Esophagus mucosa (tissue), 1 donor: ENCODE measurements around the gene MYO5B. TPM values are rescaled to one million over a fixed set of nuclear protein-coding genes. Genes with fewer than 3 reads are reported as not detected.

Experiments
- ATAC-seq: fragments of 200-7000 bp; cut with Tn5 transposase; one replicate; pipeline ENCODE4 v1.9.1; 2020
- total RNA-seq: library from RNA; stranded (reverse); gene quantifications from one replicate; pipeline ENCODE4 v1.2.4, GENCODE V29; 2023
- donor health status: DM: yes; HTN: yes; CAD: no.

Gene MYO5B
- total RNA-seq, 1 donor from 2014 or later, result 29.6 TPM

DNA sequence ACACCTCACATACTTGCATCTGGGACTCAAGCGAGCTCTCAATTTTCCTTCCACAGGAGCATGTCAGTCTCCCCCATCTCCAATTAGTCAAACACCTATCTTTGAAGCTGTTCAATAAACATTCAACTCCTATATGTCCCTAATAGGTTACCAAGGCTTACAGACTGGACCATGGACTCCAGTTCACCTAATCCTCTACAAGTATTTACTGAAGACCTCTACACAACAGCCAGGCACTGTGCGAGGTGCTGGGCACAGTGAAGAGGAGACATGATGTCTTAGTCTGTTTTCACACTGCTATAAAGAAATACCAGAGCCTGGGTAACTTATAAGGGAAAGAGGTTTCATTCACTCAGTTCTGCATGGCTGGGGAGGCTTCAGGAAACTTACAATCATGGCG is 129.9 kb downstream of the MYO5B start:
- no peak for ATAC-seq

DNA sequence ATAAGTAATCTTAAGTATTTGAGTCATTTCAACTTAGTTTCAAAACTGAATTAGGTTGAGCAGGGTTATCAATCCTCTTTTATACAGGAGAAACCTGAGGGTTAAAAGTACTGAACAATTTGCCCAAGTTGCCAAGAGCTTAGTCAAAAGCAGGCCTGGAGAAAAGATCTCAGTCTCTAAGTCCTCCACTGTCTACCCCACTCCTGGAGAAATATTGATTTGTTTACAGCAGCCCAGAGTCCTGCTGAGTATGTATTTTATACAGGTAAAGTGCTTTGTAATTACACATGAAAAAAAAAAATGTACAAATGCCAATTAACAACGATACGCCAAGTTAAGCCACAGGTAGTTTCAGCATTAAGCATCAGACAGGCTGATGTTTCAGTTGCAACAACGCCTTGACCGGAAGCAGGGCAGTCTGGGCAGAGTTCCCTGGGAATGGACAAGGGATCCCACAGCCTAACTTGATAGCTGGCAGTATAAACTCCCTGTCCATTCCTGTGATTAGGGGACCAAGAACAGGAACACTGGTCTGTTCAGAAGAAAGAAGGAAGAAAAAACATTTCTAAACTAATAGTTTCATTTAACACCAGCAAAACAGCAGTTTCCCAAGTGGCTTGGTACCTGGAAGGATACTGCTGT is 132.9 kb downstream of the MYO5B start:
- ATAC-seq, result no peak

GRCh38 chr18:50060822-50061221 is 134.1 kb downstream of the MYO5B start:
- ATAC-seq, result no peak

DNA sequence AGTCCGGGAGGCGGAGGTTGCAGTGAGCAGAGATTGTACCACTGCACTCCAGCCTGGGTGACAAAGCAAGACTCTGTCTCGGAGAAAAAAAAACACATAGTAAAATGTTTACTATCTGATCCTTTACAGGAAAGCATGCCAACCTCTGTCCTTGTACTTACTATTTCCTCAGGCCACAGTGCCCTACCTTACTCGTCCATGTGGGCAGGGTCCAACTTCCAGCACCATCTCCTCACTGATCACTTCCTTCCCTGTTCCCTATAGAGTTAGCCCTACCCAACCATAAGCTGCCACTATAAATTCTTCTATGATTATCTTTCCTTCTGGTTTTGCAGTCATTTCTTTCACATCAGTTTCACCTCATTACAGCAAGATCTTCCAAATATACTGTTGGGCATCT is 136.2 kb downstream of the MYO5B start:
- ATAC-seq, result no peak

GRCh38 chr18:50057009-50057408 is 137.9 kb downstream of the MYO5B start:
- ATAC-seq, result no peak

DNA sequence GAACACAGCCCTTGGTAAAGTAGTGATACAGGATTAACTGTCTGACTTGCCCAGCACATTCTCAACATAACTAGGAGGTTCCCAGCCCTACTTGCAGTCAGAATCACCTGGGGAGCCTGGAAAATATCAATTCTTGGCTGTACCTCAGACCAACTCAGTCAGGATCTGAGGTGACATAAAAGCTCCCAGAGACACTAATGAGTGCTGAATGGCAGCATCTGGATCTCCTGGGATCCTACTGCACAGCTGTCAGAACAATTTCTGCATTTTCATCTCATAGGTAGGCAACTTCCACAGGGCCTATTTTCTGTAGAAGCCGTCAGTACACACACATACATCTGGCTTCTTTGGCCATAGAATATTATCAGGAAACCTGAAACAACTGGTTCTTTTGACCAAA is 138.8 kb downstream of the MYO5B start:
- no peak for ATAC-seq

DNA sequence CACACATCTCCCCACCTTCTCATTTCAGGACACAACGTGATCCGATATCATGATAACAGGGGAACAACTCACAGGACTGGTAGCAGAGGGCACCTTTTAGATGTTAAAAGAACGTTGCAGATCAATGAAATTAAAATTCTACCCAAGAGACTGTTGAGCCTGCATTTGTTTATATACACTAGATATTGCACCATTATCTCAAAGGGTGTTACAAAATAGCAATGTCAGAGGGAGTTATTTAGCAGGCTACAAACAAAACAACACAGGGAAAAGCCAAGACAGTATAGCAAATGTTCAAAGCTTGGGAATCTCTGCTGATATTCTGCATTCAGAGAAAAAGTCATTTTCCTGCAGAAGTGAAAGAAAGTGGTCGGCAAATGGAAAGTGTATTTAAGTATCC is 139.5 kb downstream of the MYO5B start:
- no peak for ATAC-seq

DNA sequence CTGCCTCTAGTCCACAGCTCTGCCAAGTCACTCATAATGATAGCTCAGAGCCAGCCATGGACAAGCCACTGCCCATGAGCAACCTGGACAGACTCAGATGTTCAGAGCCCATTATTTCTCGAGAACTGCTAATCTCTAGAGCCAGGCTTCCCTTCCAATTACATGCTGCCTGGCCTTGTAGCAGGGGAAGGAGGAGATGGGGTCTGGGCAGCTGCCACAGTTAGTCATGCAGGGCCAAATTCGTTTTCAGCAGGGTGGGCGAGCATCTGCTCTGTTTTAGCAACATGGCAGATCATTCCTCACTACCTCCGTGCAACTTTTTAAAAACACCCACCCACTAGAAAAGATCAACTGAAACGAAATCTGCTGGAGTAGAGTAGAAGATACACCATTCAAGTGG is 141.8 kb downstream of the MYO5B start:
- no peak for ATAC-seq

DNA sequence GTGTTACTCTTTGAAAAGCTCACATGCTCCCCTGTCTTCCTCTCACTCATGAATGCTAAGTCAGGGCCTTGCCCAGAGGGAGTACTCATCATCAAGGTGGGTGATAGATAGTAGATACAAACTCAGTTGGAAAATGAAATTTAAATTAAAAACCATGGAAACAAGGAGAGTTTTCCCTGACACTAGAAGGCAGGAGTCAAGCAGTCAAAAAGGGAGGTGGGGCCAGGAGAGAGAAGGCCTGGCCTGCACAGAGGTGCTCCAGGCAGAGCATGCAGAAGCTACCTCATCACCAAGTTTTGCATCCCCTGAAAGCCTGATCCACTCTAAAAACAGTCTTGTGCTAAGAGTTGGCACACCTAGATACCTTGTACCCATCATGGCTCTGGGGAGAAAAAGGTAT is 143.7 kb downstream of the MYO5B start:
- peak; percentile 49 for ATAC-seq

DNA sequence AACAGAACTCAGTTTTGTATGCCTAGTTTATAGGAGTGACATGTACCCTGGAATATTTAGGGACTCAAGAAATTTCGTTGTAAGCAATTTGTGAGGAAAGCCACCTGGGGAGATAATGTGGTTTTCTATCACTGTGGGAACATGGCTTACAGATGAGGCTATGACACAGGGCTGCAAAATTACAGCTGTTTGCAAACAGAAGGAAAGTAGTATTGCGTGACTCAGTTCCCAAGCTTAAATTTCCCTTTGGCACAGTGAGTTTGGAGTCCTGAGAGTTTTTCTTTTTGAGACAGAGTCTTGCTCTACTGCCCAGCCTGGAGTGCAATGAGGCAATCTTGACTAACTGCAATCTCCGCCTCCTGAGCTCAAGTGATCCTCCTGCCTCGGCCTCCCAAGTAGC is 149.8 kb downstream of the MYO5B start:
- no peak for ATAC-seq

GRCh38 chr18:50044402-50044801 is 150.5 kb downstream of the MYO5B start:
- ATAC-seq, result no peak

GRCh38 chr18:50042611-50043010 is 152.3 kb downstream of the MYO5B start:
- ATAC-seq, result no peak

DNA sequence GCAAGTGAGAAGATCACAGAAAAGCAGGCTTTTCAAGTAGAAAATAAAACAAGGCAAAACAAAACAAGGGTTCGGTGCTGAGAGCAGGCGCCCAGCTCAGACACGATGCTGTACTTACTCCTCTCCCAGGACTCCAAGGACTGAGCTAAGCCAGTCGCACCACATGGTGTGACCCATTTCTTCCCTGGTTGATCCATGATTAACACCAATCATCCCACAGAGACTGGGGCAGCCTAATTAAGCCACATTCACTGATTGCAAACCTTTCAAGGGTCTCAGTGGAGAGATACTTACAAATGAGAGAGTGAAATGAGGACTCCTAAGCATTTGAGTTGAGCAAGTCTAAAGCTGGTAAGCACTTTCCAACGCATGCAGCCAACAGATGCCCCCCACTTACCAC is 155.2 kb downstream of the MYO5B start:
- ATAC-seq, result no peak

DNA sequence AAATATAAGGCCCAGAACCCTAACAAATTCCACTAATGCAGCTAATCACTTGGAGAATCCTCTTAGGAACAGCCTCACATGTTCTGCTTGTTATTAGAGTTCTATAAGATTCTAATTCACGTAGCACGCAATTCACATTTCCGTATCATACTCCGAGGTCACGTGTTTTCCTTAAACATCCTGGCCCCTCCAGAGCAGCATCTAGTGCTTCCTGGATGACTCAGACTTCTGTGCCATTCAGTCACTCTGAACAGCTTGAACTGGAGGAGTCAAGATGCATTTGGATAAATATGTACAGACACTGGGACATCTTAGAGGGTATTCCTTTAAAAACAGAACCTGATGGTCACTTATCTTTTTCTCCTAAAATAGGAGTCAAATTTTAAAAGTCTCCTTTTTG is 156.5 kb downstream of the MYO5B start:
- ATAC-seq, result no peak

GRCh38 chr18:50034029-50034428 is 160.9 kb downstream of the MYO5B start:
- peak; percentile 65 for ATAC-seq

DNA sequence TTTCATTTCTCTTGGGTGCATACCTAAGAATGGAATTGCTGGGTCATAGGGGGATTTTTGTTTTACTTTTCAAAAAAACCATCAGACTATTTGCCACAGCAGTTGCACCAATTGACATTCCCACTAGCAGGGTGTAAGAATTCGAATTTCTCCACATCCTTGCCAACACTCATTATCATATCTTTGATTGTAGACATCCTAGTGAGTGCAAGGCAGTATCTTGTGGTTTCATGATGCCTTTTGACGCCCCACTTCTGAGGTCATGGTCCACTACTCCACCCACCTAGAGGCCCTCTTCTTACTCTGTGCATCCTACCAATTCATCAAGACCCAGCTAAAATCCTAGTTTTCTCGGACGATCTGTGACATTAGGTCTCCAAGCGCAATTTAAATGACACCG is 161.9 kb downstream of the MYO5B start:
- ATAC-seq, result no peak

- no peak for ATAC-seq
Measured at GRCh38 chr18:50030146-50030545, 164.8 kb downstream of the MYO5B start.

GRCh38 chr18:50027996-50028395 is 167.0 kb downstream of the MYO5B start:
- ATAC-seq, result no peak

DNA sequence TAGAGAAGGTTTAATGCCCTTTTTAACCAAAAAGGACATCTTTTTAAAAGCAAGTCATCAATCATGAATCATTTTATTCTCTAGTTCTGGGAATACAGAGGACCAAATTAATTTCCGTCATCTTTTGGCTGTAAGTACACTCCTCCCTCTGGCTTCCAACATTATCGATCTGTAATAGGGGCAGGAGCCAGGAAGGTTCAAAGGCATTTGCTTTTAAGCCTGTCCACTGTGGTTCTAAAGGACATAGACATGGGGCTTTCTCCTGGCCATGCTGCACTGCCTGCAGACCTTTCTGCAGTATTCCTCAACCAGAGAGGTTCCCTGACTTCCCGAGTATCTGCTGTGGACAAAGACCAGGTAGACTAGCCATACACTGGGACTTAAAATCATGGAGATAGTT is 170.5 kb downstream of the MYO5B start:
- no peak for ATAC-seq

- no peak for ATAC-seq
Measured at GRCh38 chr18:50022985-50023384, 172.0 kb downstream of the MYO5B start.

GRCh38 chr18:50014606-50015005 is 180.3 kb downstream of the MYO5B start:
- ATAC-seq, result no peak

DNA sequence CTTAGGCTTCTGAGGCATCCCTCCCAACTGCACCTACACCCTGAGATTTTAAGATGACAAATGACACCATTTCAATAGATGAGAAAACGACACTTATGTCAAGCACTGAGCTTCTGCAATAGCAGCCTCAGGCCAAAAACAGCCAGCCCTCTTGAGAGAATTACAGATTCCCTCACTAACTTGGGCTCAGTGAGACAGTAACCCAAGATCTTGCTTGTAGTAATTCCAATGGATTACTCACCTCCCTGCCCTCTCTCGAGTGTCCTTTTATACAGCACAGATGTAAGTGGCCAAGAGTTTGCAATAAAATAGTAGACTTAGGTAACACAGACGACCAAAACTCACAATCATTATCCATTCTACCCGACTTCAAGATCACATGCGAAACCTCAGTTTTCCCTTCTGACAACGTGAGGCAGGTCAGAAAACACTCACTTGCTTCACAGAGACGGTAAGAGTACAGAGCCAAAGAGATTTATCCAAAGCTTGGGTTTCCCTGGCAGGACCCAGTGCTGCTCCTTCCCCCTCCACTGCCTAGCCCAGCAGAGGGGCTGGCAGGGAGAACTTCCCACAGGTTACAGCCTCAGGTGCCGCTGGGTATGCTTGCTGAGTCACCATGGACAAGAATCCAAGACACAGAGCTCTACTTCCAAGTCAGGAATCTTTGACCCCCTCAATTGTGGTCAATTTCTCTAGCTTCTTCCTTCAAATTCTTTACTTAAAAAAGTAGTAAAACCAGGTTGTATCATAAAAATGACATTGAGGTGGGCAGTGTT is 181.4 kb downstream of the MYO5B start:
- ATAC-seq, result no peak

DNA sequence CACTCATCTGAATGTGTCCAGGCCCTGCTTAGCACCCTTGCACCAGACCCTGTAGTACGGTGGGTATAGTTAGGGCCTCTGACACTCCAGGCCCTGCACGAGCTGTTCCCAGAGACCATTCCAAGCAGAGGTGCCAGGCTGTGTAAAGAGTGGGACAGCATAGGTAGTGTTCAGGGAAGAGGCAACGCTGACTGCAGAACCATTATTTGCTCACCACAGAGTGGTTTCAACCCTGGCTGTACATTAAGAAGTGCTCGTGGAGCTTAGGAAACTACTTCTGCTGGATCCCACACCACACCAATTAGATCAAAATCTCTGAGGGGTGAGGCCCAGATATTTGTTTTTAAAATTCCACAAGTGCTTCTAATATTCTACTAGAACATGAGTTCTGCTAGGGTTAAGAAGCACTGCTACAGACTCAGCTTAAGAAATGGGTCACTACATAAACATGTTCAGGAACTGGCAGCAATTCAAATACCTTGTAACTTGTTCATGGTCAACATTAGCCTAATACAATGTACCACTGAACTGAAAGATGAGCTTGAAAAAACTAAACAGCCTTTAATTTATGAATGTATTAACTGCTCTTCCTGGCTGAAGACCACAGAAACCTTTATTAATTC is 183.0 kb downstream of the MYO5B start:
- no peak for ATAC-seq

DNA sequence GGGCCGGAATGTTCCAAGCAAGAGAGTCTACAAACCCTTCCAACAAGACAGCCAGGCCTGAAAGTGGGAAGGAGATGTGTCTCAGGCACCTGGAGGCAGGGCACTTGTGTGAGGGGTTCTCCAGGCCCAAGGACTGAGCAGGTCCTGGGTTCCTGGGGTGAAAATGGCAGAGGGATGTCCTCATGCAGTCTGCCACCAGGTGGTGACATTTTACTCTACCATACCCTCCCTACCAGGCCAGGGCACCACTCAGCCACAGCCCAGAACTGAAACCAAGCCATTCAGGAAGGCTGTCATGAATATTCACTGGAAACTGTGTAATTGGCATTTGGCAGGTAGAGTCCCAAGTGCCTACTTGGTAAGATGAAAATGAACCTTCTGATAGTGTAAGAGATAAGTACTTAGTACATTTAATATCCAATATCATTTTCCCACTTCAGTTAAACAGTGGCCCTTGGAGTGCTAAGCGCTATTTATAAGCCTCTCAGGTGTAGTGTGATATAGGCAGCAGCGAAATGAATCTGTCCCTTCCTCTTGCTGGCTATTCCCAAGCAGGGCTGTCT is 185.1 kb downstream of the MYO5B start:
- peak; percentile 88 for ATAC-seq
